ENCODE results near the gene BCAS4. TPM values are rescaled to one million over a fixed set of nuclear protein-coding genes. Genes with fewer than 3 reads are reported as not detected.

The BCAS4 gene
- polyA plus RNA-seq, 3 donors: 0.73 to 1.5 (median 1.3) TPM

GRCh38 chr20:50838707-50839385, 44.0 kb downstream of the BCAS4 start:
- 87 to 90% (median 89%) methylated on average over 8 of the region's 8 CpGs for WGBS, 3 donors
- H3K27ac ChIP-seq (ENCODE audit: low read depth, low read length): no peak overlapping the region

GRCh38 chr20:50842821-50843220, 48.0 kb downstream of the BCAS4 start:
- no peak overlapping the region for H3K27ac ChIP-seq (ENCODE audit: low read depth, low read length)
- WGBS, 3 donors: 95 to 96% (median 95%) methylated on average over 5 of the region's 5 CpGs

GRCh38 chr20:50843331-50844276, 48.7 kb downstream of the BCAS4 start:
- WGBS, 3 donors: 79 to 94% (median 91%) methylated on average over 9 of the region's 9 CpGs
- H3K27ac ChIP-seq (ENCODE audit: low read depth, low read length): no peak overlapping the region

GRCh38 chr20:50844430-50845100, 49.7 kb downstream of the BCAS4 start:
- H3K27ac ChIP-seq (ENCODE audit: low read depth, low read length): no peak overlapping the region
- WGBS, 3 donors: 91% methylated on average over 9 of the region's 9 CpGs

GRCh38 chr20:50845566-50846215, 50.8 kb downstream of the BCAS4 start:
- WGBS, 3 donors: 83 to 93% (median 87%) methylated on average over 13 to 15 of the region's 15 CpGs
- H3K27ac ChIP-seq (ENCODE audit: low read depth, low read length): no peak overlapping the region

GRCh38 chr20:50848341-50848808, 53.5 kb downstream of the BCAS4 start:
- H3K27ac ChIP-seq (ENCODE audit: low read depth, low read length): no peak overlapping the region
- 32 to 42% (median 41%) methylated on average over 8 of the region's 8 CpGs for WGBS, 3 donors

- WGBS, 3 donors: 31 to 44% (median 37%) methylated on average over 18 of the region's 18 CpGs
- H3K27ac ChIP-seq (ENCODE audit: low read depth, low read length): no peak overlapping the region
Measured at GRCh38 chr20:50848846-50849673, 54.2 kb downstream of the BCAS4 start.

GRCh38 chr20:50850721-50851286, 55.9 kb downstream of the BCAS4 start:
- 41 to 45% (median 42%) methylated on average over 12 to 13 of the region's 13 CpGs for WGBS, 3 donors
- H3K27ac ChIP-seq (ENCODE audit: low read depth, low read length): no peak overlapping the region

GRCh38 chr20:50852085-50852484, 57.2 kb downstream of the BCAS4 start:
- H3K27ac ChIP-seq (ENCODE audit: low read depth, low read length): no peak overlapping the region
- WGBS, 3 donors: 95 to 98% (median 95%) methylated on average over 9 of the region's 9 CpGs

- WGBS, 3 donors: 68 to 87% (median 86%) methylated on average over 18 of the region's 18 CpGs
- no peak overlapping the region for H3K27ac ChIP-seq (ENCODE audit: low read depth, low read length)
Measured at GRCh38 chr20:50854506-50855249, 59.8 kb downstream of the BCAS4 start.

- 50 to 68% (median 66%) methylated on average over 23 of the region's 23 CpGs for WGBS, 3 donors
Measured at GRCh38 chr20:50855498-50856474, 60.9 kb downstream of the BCAS4 start.

GRCh38 chr20:50856475-50857041, 61.7 kb downstream of the BCAS4 start:
- no peak overlapping the region for H3K27ac ChIP-seq (ENCODE audit: low read depth, low read length)
- WGBS, 3 donors: 75 to 85% (median 80%) methylated on average over 5 of the region's 5 CpGs

More at GRCh38 chr20:50855498-50856474, 60.9 kb downstream of the BCAS4 start:
- H3K27ac ChIP-seq (ENCODE audit: low read depth, low read length): no peak overlapping the region

- H3K27ac ChIP-seq (ENCODE audit: low read depth, low read length): no peak overlapping the region
- WGBS, 3 donors: 90 to 94% (median 93%) methylated on average over 7 of the region's 7 CpGs
Measured at GRCh38 chr20:50857348-50857747, 62.5 kb downstream of the BCAS4 start.

GRCh38 chr20:50858525-50858924, 63.7 kb downstream of the BCAS4 start:
- no peak overlapping the region for H3K27ac ChIP-seq (ENCODE audit: low read depth, low read length)
- WGBS, 3 donors: 91 to 97% (median 92%) methylated on average over 5 of the region's 5 CpGs

GRCh38 chr20:50859161-50859560, 64.3 kb downstream of the BCAS4 start:
- H3K27ac ChIP-seq (ENCODE audit: low read depth, low read length): no peak overlapping the region
- 94 to 95% (median 94%) methylated on average over 10 of the region's 10 CpGs for WGBS, 3 donors

Measured in adipose tissue (tissue), 3 donors.